ENCODE measurements around the gene CLDN24. TPM values are rescaled to one million over a fixed set of nuclear protein-coding genes. Genes with fewer than 3 reads are reported as not detected.

CLDN24 gene
- total and polyA plus RNA-seq, 2 experiments from 2014 or later: 0.94 TPM; not detected in 1

DNA sequence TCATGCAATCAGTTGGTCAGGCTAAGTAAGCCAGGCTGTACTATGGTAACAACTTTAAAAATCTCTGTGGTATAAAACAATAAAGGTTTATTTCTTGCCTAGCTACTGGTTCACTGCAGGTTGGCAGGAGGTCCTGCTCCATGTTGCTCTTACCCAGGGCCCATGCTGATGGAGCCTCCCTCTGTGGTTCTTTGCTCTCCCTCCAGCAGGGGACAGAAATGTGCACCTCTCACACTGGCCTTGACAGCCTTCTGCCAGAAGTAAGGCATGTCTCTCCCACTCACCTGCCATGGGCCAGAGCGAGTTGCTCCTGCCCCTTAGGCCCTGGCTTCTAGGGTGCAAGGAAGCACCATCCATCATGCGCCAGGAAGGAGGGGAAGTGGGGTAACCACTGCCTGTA is 33.3 kb downstream of the CLDN24 start:
- Histone ChIP-seq H3K4me1 (ENCODE audit: insufficient read depth) (peaks cover 15% of the 10 kb centered on the region), H3K9me3 (ENCODE audit: low read depth) (no peaks in the 10 kb centered on the region), H4K20me1 (ENCODE audit: insufficient read depth, poor library complexity, severe bottlenecking) (no peaks in the 10 kb centered on the region), H2AFZ (no peak overlapping the region), H3K9me2 (replicated peaks; ENCODE audit: insufficient read depth) (no peaks in the 10 kb centered on the region), H3K4me2 (no peak overlapping the region), H3K79me2 (no peaks in the 10 kb centered on the region), H3K4me3 (no peak overlapping the region), H3K36me3 (replicated peaks; ENCODE audit: insufficient read depth, low read depth) (no peaks in the 10 kb centered on the region), H3K27me3 (no peaks in the 10 kb centered on the region), H3K27ac (no peak overlapping the region)
- no peak for DNase-seq (ENCODE audit: low spot score)
- WGBS (ENCODE audit: low lambda C conversion rate, missing lambda C conversion rate): 97% methylated on average over 2 of the region's 2 CpGs
- TF ChIP-seq EZH2 (IDR thresholded peaks at IDR 0.05; ENCODE audit: borderline replicate concordance): no peak
- TF ChIP-seq, protein P1, sequence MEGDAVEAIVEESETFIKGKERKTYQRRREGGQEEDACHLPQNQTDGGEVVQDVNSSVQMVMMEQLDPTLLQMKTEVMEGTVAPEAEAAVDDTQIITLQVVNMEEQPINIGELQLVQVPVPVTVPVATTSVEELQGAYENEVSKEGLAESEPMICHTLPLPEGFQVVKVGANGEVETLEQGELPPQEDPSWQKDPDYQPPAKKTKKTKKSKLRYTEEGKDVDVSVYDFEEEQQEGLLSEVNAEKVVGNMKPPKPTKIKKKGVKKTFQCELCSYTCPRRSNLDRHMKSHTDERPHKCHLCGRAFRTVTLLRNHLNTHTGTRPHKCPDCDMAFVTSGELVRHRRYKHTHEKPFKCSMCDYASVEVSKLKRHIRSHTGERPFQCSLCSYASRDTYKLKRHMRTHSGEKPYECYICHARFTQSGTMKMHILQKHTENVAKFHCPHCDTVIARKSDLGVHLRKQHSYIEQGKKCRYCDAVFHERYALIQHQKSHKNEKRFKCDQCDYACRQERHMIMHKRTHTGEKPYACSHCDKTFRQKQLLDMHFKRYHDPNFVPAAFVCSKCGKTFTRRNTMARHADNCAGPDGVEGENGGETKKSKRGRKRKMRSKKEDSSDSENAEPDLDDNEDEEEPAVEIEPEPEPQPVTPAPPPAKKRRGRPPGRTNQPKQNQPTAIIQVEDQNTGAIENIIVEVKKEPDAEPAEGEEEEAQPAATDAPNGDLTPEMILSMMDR (IDR thresholded peaks at IDR 0.05; ENCODE audit: poor library complexity): no peak
- no peak for TF ChIP-seq EZH2phosphoT487 (IDR thresholded peaks at IDR 0.05; ENCODE audit: low read depth, severe bottlenecking, unreplicated experiment)

DNA sequence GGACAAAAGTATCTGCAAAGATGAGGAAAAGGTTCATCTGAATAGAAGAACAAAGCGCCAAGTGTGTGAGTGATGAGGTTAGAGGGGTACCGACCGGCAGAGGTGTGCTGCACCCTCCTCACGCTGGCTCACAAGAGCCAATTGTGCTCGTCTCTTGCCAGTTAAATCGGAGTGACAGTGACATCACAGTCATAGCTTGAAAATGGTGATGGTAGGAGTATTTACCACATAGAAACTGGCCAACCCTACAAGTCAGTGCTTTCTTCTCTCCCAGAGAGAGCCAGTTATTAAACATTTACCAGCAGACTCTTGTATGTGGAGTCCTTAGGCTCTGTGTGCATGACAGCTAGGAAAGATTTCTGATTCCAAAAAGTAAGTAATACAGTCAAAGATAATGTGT is 34.5 kb downstream of the CLDN24 start:
- H3K27ac ChIP-seq: peak overlapping the region; percentile 48
- DNase-seq (ENCODE audit: low spot score): no peak
- WGBS (ENCODE audit: low lambda C conversion rate, missing lambda C conversion rate): 90% methylated on average over 6 of the region's 6 CpGs

DNA sequence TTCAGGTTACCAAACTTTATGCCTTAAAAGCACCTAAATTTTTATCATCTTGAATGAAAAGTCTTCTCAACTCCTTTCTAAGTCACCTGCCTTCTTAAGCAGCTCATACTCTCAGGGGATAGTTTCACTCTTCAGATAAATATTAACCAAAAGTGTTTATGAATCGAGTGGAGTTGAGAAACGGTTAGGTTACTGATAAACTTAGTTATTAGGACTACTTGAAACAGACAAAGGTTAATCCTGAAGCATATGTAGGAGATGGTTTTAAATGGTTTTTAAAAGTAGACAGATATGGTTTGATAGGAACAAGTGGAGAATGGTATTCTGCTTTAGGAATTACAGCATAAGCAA is 34.9 kb downstream of the CLDN24 start:
- Histone ChIP-seq H4K20me1 (ENCODE audit: insufficient read depth, poor library complexity, severe bottlenecking) (no peaks in the 10 kb centered on the region), H3K27me3 (no peaks in the 10 kb centered on the region), H2AFZ (no peak overlapping the region), H3K79me2 (no peaks in the 10 kb centered on the region), H3K4me1 (ENCODE audit: insufficient read depth) (peaks cover 18% of the 10 kb centered on the region), H3K9me2 (replicated peaks; ENCODE audit: insufficient read depth) (no peaks in the 10 kb centered on the region), H3K4me3 (no peak overlapping the region), H3K27ac (peak overlapping the region; percentile 48), H3K36me3 (replicated peaks; ENCODE audit: insufficient read depth, low read depth) (no peaks in the 10 kb centered on the region), H3K4me2 (peak overlapping the region; percentile 57), H3K9me3 (ENCODE audit: low read depth) (no peaks in the 10 kb centered on the region)
- TF ChIP-seq EZH2 (IDR thresholded peaks at IDR 0.05; ENCODE audit: borderline replicate concordance) (no peak), EZH2phosphoT487 (IDR thresholded peaks at IDR 0.05; ENCODE audit: low read depth, severe bottlenecking, unreplicated experiment) (no peak)
- TF ChIP-seq, protein P1 (IDR thresholded peaks at IDR 0.05; ENCODE audit: poor library complexity): no peak
- 57% methylated on average over 2 of the region's 2 CpGs for WGBS (ENCODE audit: low lambda C conversion rate, missing lambda C conversion rate)
- DNase-seq (ENCODE audit: low spot score): no peak

More for the DNA sequence above, 34.5 kb downstream of the CLDN24 start:
- no peak overlapping the region for H3K4me3 ChIP-seq
- no peaks in the 10 kb centered on the region for H3K9me3 ChIP-seq (ENCODE audit: low read depth)
- peak overlapping the region; percentile 57 for H3K4me2 ChIP-seq
- H2AFZ ChIP-seq: no peak overlapping the region
- H3K4me1 ChIP-seq (ENCODE audit: insufficient read depth): peaks cover 18% of the 10 kb centered on the region
- no peaks in the 10 kb centered on the region for H3K27me3 ChIP-seq
- TF ChIP-seq, protein P1 (IDR thresholded peaks at IDR 0.05; ENCODE audit: poor library complexity): no peak
- TF ChIP-seq EZH2 (IDR thresholded peaks at IDR 0.05; ENCODE audit: borderline replicate concordance): no peak
- no peak for TF ChIP-seq EZH2phosphoT487 (IDR thresholded peaks at IDR 0.05; ENCODE audit: low read depth, severe bottlenecking, unreplicated experiment)
- no peaks in the 10 kb centered on the region for H3K79me2 ChIP-seq
- no peaks in the 10 kb centered on the region for H3K9me2 ChIP-seq (replicated peaks; ENCODE audit: insufficient read depth)
- H4K20me1 ChIP-seq (ENCODE audit: insufficient read depth, poor library complexity, severe bottlenecking): no peaks in the 10 kb centered on the region
- H3K36me3 ChIP-seq (replicated peaks; ENCODE audit: insufficient read depth, low read depth): no peaks in the 10 kb centered on the region
